GM18505 (cell line): ENCODE data around the gene DENND1A.

Experiments
- ATAC-seq: cut with Tn5 transposase; IDR thresholded peaks from one replicate; pipeline ENCODE4 v1.9.1; 2021; ENCODE audit not compliant: unreplicated experiment
- POLR2A ChIP-seq: IDR thresholded peaks from 4 replicates; pipeline ENCODE4 v1.6.1; 2011; ENCODE audit warnings: borderline replicate concordance; ENCODE audit not compliant: insufficient read depth, insufficient read length; ENCODE audit errors: extremely low read depth

The DENND1A gene

DNA sequence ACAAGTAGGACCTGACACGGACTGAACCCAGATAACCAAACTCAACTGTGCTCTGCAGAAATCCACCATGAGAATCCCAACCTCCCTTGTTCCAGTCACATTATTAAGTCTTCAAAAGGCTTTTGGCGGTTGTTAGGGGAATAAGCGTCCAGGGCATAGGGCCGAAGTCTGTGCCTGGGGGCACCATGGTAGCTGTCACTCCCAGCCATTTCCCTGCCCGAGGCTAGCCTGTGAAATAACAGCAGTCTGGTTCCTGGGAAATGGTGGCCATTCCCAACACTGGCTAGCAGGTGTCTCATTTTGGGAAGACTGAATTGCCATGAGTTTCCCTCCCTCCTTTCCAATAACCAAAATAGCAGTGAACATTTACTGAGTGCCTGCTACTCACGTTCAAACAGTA lies 451.8 kb downstream of the DENND1A start:
- no peak for ATAC-seq
- no peak for TF ChIP-seq POLR2A

DNA sequence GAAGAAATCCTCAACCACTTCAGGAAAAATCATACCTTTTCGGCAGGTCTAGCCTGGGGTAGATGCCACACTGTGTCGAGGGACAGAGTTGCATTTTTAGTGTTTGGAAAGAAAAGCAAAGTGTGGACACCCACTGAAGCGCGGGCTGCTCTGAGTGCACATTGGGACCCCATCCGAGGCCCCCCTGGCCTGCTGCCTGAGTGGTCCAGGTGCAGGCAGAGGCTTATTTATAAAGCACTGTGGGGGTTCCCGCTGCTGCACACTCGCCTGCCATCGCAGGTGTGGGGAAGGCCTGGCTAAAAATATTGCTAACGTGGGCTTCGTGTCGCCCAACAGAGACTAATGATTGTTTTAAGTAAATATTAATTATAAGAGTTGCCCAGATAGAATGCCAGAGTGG lies 454.5 kb downstream of the DENND1A start:
- TF ChIP-seq POLR2A: no peak
- no peak for ATAC-seq

DNA sequence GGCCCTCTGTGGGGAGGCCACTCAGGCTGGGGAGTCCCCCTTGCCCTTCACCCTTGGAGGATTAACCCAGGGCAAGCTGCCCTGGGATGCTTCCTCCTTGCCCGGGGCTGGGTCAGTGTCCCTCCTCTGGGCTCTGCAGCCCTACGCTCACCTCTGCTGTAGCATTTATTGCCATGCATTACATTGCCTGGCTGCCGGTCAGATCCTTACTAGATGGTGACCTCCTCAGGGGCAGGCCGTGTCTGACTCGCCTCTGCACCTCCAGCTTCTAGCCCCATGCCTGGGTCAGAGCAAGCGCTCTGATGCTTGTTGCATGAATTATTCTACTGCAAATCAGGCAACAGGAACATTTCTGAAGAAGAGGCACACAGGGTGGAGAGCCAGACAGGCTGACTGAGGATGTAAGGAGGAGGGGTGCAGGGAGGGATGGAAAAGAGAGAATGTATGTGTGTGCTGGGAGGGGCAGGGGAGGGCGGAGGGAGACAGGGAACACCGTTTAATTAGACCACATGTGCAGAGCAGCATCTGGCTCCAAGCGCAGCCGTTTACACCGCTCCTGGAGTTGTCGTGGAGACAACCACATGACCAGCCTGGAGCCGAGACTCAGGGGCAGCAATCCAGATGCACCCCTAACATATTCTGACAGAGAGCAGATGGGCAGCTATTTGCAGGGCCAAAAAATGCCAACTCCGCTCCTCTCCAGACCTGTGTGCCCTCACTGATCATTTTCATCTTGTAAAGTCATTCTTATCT lies 456.9 kb downstream of the DENND1A start:
- ATAC-seq: no peak

DNA sequence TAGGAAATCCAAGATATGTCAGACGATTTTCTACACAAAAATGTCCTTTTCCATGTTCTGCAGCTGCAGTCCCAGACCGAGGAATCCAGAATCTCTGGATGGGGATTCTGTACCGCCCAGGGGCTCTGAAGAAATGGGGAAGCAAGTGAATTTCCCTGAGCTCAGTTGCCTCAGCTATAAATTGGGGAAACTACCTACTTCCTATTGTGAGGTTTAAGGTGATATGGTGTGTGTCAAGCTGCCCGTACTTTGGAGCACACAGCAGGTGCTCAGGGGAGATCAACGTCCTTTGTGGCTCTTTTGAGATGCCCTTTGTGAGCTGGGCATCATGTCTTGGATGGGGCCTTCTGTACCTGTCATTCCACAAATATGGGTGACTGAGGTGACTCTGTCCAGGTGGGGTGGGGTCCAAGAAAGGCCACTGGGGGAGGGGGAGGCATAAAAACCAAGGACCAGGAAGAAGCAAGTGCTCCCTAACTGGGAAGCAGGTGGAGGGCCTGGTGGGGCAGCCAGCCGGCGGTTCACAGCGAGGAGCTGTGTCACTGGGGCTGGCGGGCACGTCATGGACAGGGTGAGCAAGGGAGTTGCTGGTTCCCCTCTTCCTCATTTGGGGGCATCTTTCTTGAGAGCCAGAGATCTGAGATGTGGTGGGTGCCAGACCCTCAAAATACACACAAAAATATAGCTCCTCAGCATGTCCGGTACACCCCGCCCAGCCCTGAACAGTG lies 457.9 kb downstream of the DENND1A start:
- no peak for TF ChIP-seq POLR2A
- no peak for ATAC-seq

More for the DNA sequence above, 456.9 kb downstream of the DENND1A start:
- TF ChIP-seq POLR2A: no peak

DNA sequence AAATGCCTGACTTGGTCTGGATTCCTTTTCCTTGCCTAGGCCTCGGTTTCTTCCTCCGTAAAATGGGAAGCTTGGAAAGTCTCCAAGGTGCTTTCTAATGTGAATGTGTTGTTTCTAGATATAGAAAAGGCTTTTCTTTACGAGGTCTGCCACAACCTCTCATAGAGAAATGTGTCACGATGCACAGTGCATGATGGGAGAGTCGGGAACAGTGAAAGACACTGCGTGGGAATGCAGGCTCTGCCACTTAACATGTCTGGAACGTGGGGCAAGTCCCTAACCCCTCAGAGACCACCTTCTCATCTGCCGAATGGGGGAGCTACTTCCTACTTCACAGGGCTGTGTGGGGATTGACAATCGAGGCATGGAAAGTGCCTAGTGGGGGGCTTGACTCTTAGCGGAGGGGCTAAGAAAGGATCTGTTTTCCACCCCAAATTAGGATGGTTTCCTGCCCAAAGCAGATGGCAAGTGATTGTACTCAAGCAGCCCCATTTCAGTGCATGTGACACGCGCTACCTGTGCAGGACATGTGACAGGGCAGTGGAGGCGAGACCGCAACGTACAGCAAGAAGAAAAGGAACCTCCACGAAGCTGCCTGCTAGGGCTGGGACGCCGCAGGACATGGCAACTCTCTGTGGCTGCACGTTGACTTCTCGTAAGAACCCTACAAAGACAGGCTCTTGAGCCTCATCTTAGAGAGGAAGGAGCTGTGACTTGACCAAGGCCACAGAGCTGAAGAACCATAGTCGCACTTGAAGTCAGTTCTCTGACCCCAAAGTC lies 458.7 kb downstream of the DENND1A start:
- no peak for TF ChIP-seq POLR2A
- ATAC-seq: no peak

DNA sequence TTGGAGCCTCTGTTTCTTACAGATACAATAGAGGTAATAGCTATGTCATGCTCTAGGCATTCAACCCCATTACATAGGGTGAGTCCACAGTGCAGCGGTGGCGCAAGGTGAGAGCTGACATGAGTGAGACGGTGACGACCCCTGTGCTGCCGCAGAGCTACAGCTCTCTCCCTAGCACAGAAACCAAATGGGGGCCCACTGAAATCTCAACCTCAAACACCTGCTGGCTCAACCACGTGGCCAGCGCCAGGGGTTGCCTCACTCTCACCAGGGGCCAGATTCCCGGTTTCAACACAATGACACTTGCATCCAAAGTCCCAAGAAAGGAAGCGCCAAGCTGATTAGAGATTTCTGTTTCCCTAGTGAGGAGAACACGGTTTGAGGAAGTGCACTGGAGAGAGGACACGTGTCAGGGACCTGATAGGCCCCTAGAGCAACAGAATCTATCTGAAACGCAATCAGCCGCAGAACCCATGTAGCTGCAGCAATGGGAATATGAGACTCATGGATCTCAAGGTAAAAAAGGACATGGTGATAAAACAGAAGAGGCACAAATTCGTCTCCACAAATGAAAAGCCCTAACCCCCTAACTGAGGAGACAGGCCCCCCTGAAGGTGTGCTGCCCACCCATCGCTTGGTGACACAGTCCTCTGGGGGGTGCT lies 459.7 kb downstream of the DENND1A start:
- ATAC-seq: no peak
- TF ChIP-seq POLR2A: no peak

DNA sequence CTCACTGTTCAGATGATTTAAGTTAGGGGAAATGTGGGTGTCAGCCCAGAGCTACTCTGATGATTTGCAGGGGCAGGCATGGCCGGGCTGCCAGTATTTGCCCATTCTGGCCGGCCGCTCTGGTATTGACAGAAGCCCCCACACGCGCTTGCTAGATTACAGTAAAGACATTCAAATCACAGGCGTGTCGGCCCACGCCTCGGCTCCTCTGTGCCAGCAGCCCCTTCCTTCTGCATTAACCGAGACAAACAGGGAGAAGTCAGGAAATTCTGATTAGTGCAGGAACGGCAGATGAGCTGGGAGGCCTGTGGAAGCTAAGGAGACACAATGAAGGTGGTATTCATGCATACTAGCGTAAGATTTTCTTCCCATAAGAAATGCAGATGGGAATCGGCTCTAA lies 460.6 kb downstream of the DENND1A start:
- TF ChIP-seq POLR2A: no peak
- no peak for ATAC-seq

DNA sequence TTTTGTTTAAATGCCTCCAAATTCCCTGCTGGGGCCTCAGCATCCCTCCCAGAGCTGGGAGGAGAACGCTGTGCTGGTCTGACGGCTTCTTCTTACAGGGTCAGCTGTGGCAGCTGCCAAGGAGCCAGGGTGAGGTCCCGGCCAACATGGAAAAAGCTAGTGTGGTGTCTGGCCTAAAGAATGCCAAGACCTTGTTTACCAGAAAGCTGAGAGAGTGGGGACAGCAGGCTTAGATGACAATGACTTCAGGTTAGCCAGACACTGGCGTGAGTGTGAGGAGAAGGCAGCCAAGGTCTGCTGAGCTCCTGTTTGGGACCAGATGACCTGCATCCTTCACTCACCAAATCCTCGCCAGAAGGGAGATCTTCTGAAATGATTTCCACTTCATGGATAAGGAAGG lies 461.4 kb downstream of the DENND1A start:
- no peak for ATAC-seq
- TF ChIP-seq POLR2A: no peak

DNA sequence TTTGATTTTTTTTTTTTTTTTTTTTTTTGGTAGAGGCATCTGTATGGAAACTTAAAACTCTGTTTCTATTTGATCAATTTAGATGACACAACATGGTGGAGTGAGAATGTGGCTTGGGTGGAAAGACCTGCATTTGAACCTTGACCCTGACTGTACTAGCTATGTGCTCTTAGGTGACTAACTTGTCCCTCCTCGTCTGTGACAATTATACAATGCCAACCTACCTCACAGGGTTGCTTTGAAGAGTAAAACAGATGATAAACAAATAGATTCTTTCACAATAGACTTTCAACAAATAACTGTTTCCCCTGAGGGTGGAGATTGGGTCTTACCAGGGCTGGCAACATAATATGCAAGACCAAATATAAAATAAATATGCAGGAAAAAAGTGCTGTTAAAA lies 464.6 kb downstream of the DENND1A start:
- no peak for ATAC-seq

DNA sequence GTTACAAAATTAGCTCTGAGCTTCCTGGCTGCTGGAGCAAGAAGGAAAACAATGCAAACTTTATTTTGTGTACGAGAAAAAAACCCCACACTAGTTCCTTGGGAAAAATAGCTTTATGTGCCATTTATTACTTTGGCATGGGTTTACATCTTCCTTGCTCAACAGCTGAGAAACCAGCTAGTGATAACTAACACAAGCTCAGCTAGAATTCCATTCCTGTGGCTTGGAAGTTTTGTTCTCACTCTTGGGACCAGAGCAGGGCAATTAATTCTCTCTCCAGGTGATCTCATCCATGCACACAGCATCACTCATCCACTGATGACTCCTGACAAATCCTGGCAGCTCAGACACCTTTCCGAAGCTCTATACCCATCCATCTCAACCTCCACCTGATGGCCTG lies 469.8 kb downstream of the DENND1A start:
- no peak for ATAC-seq
- TF ChIP-seq POLR2A: no peak

More for the DNA sequence above, 464.6 kb downstream of the DENND1A start:
- no peak for TF ChIP-seq POLR2A

DNA sequence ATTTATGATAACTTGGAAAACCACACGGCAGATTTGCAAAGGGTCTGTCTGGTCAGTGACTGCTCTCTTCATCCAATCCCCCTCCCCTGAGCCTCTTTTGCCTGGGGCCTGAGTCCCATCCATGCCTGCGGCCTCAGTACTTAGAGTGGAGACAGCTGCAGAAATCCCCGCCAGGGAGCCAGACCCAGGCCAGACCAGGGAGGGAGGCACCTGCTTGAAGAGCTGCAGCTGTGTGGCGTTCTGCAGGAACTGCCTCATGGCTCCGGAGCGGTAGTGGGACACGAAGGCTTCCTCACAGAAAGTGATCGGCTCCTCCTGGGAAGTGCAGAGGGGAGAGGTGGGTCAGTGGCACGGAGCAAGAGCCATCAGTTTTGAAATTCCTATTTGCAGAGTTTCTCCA lies 472.3 kb downstream of the DENND1A start:
- TF ChIP-seq POLR2A: no peak
- ATAC-seq: no peak

DNA sequence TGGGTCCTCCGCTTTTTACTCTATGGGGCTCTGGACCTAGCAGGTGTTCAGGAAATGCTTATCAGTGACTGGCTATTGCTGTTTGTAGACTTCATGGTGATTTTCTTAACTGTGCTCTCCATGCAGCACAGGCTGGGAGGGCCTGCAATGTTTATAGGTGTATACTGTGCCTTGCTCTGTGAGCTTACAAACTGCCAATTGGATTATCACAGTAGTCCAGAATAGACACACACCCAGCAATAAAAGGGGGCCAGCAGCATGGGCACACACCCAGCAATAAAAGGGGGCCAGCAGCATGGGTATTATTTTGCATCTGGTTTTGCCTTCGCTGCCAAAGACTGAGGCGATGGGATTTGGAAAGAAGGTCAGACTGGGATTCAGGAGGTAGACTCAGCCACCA lies 473.9 kb downstream of the DENND1A start:
- no peak for TF ChIP-seq POLR2A
- ATAC-seq: no peak

DNA sequence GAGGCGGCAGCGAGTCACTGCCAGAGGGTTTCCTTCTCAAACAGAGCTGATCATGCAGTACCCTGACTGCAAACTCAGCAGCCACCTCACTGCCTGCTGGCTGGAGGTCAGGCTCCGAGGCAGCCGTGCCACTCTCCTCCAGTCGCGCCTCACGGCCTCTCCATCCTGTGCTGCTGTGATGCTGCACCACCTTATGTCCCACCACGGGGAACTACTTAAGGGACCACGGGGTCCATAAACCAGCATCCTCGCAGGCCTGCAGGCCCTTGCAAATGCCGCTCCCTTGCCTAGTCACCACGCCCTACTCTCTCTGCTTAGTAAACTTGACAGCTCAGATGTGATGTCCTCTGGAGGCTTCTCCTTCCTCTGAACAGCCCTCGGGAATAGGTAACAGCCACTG lies 474.7 kb downstream of the DENND1A start:
- no peak for TF ChIP-seq POLR2A
- no peak for ATAC-seq
